A673 (cell line): ENCODE measurements around the gene MYLK4. TPM values are rescaled to one million over a fixed set of nuclear protein-coding genes. Genes with fewer than 3 reads are reported as not detected.
"Not testable (repeated sequence)": the region's sequence is repeated elsewhere in the genome, so short reads cannot be mapped to it uniquely, and the experiment has no call there.

Experiments used
- BruUV-seq: library from RNA; stranded (reverse); fragments of 400-500 nt; replicated peaks from 2 replicates; lab custom pipeline; 2021; lab: Mats Ljungman, UMichigan
- CTCF ChIA-PET: fragments of 300-600 bp; sonication (Branson Sonifier 250); formaldehyde crosslinking; loops from one replicate; lab custom pipeline; 2022; ENCODE audit warnings: antibody characterized with exemption; lab: Charles Lee
- POLR2A ChIA-PET: fragments of 300-600 bp; sonication (Branson Sonifier 250); formaldehyde crosslinking; loops from one replicate; lab custom pipeline; 2022; ENCODE audit warnings: antibody characterized with exemption; ENCODE audit not compliant: low non-redundant PET; lab: Charles Lee
- DNase-seq: peaks from one replicate; pipeline ENCODE4 v3.0.0-alpha.2; 2015; ENCODE audit warnings: low spot score
- H3K27ac ChIP-seq: fragments of 200-600 bp; sonication (generic); 2 replicates; pipeline ENCODE4 v1.5.1; 2016; ENCODE audit warnings: mixed run types, low read depth, mild to moderate bottlenecking, mixed read lengths, antibody characterized with exemption, low read length; ENCODE audit not compliant: poor library complexity, severe bottlenecking
- H3K27me3 ChIP-seq: fragments of 200-600 bp; sonication (generic); replicated peaks from 2 replicates; pipeline ENCODE4 v1.6.1; 2017; ENCODE audit warnings: mixed run types, low read depth, mild to moderate bottlenecking, mixed read lengths, antibody characterized with exemption, low read length; ENCODE audit not compliant: insufficient read depth, poor library complexity
- H3K36me3 ChIP-seq: fragments of 200-600 bp; sonication (generic); 2 replicates; pipeline ENCODE4 v1.6.1; 2016; ENCODE audit warnings: mixed run types, mild to moderate bottlenecking, mixed read lengths, antibody characterized with exemption, low read length; ENCODE audit not compliant: insufficient read depth, poor library complexity, severe bottlenecking
- H3K4me1 ChIP-seq: fragments of 200-600 bp; sonication (generic); 2 replicates; pipeline ENCODE4 v1.6.1; 2017; ENCODE audit warnings: mixed run types, mild to moderate bottlenecking, mixed read lengths, antibody characterized with exemption, low read length; ENCODE audit not compliant: insufficient read depth, poor library complexity, severe bottlenecking
- H3K4me3 ChIP-seq: fragments of 200-600 bp; sonication (generic); 2 replicates; pipeline ENCODE4 v1.5.1; 2016; ENCODE audit warnings: low read depth, mixed run types, mild to moderate bottlenecking, mixed read lengths, low read length; ENCODE audit not compliant: poor library complexity, severe bottlenecking
- H3K9me3 ChIP-seq: fragments of 200-600 bp; sonication (generic); 2 replicates; pipeline ENCODE4 v1.6.1; 2016; ENCODE audit warnings: mixed run types, low read depth, mild to moderate bottlenecking, mixed read lengths, antibody characterized with exemption, low read length; ENCODE audit not compliant: poor library complexity, severe bottlenecking
- CTCF ChIP-seq: fragments of 300-800, 200-600 bp; sonication (generic); conservative IDR thresholded peaks from 2 replicates; pipeline ENCODE4 v1.5.1; 2017; ENCODE audit warnings: low read depth, mild to moderate bottlenecking, antibody characterized with exemption, low read length, moderate library complexity, mixed read lengths
- EZH2 ChIP-seq: fragments of 200-600 bp; sonication (generic); IDR thresholded peaks from 2 replicates; pipeline ENCODE4 v1.6.1; 2017; ENCODE audit warnings: borderline replicate concordance, low read depth, mild to moderate bottlenecking, mixed read lengths, antibody characterized with exemption, low read length; ENCODE audit not compliant: poor library complexity, severe bottlenecking
- intact Hi-C: fragments of 100-400 bp; cut with micrococcal nuclease; formaldehyde crosslinking; loops from one replicate; pipeline ENCODE4 v1.10.0; 2022; ENCODE audit not compliant: unreplicated experiment
- total RNA-seq: library from RNA; stranded (reverse); gene quantifications from 2 replicates; pipeline ENCODE4 v1.2.3, GENCODE V29; 2021

MYLK4 gene
- total RNA-seq, 1 experiment from 2014 or later: 0.39 TPM

- H3K4me1 ChIP-seq: peaks cover 16% of the 10 kb centered on the region
- ChIA-PET POLR2A (no interaction called here), CTCF (no interaction called here)
- TF ChIP-seq CTCF (no peak), EZH2 (no peak)
- intact Hi-C loops: no loop called here
- H3K36me3 ChIP-seq: no peaks in the 10 kb centered on the region
- no peak overlapping the region for H3K27ac ChIP-seq
- DNase-seq: no peak
- no peaks in the 10 kb centered on the region for H3K27me3 ChIP-seq
- H3K9me3 ChIP-seq: no peaks in the 10 kb centered on the region
- no TSS peak for BruUV-seq
- peak overlapping the region; percentile 58 for H3K4me3 ChIP-seq
Measured at GRCh38 chr6:2763345-2763841, 12.7 kb upstream of the MYLK4 start.

- POLR2A ChIA-PET, H3K27me3 ChIP-seq, H3K36me3 ChIP-seq, H3K27ac ChIP-seq, CTCF ChIA-PET, H3K4me3 ChIP-seq, H3K9me3 ChIP-seq, BruUV-seq, intact Hi-C loops: not testable (repeated sequence)
- H3K4me1 ChIP-seq: peaks cover 10% of the 10 kb centered on the region
- peak; percentile 45 for DNase-seq
Measured at GRCh38 chr6:2762868-2763267, 12.1 kb upstream of the MYLK4 start.

- POLR2A ChIA-PET: no interaction called here
- Histone ChIP-seq H3K27ac (no peak overlapping the region), H3K36me3 (no peaks in the 10 kb centered on the region), H3K27me3 (no peaks in the 10 kb centered on the region), H3K9me3 (no peaks in the 10 kb centered on the region), H3K4me3 (no peak overlapping the region), H3K4me1 (peaks cover 4% of the 10 kb centered on the region)
- intact Hi-C loops: no loop called here
- no peak for TF ChIP-seq EZH2
- TF ChIP-seq CTCF: peak; percentile 56
- no TSS peak for BruUV-seq
- DNase-seq: peak; percentile 22
- CTCF ChIA-PET: interaction anchor here (1.1 kb wide), 1 partner anchor 23 kb away, joined by 3 read pairs; no protein-coding TSS in a partner anchor
Measured at GRCh38 chr6:2760882-2761842, 10.4 kb upstream of the MYLK4 start.
